M059J (cell line): Measurements from ENCODE around the gene SMIM10. TPM values are rescaled to one million over a fixed set of nuclear protein-coding genes. Genes with fewer than 3 reads are reported as not detected.
A peak's percentile ranks its signal among the peaks of the same experiment; 100 is the strongest.
"Not testable (repeated sequence)": the region's sequence is repeated elsewhere in the genome, so short reads cannot be mapped to it uniquely, and the experiment has no call there.

ENCODE experiments used
- DNase-seq: peaks from one replicate; pipeline ENCODE4 v3.0.0-alpha.2; 2012; ENCODE audit warnings: low read depth
- total RNA-seq: library from RNA; depleted of rRNA; stranded (reverse); fragments of >200 nt; shearing (Covaris generic); gene quantifications from 2 replicates; pipeline ENCODE4 v1.2.3, GENCODE V29; 2014; rRNA removed

Gene SMIM10
- total RNA-seq, 1 experiment from 2014 or later, result 12.6 TPM

DNA sequence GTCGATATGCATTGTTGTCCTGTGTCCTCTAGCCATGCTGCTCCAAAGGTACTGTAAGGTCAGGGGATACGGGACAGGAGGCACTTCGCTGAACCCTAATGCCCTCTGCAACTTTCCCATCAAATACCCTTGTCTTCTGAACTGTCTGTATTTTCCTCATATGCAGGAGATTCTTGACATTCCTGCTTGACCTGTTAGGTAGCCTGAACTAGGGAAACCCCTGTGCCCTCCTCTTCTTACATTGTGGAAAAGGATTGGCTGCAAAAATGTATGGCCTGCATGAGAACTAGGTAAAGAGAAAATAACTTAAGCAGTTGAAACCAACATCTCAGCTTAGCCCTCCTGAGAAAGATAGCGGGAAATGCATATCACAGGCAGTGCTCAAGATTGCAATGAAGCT lies 20.1 kb downstream of the SMIM10 start:
- no peak for DNase-seq

DNA sequence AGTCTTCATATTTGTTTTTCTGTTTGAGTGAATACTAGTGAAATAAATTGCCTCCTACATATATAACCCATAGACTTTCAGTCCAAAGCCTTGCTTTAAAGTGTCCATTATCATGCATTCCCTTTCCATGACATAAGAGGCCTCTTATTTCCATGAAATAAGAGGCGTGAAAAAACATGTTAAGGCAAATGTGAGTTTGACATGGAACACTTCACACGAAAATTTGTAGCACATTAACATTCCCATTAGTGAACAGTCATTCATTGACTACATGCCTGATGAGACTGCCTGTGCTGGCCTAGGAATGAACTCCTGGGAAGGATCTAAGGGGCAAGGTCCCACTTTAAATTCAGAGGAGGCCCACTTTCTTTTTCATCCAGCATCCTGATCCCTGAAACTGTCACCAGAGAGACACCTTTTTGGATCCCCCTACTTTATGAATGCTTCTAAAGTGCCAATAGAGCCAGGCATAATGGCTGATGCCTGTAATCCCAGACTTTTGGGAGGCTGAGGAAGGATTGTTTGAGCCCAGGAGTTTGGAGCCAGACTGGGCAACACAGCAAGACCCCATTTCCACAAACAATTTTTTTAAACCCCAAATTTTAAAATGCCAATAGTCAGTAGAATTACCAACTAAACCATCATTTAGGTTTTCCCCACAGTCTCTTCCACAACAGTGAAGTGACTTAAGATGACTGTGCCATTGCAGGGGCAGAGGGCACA lies 24.9 kb downstream of the SMIM10 start:
- DNase-seq, result no peak

DNA sequence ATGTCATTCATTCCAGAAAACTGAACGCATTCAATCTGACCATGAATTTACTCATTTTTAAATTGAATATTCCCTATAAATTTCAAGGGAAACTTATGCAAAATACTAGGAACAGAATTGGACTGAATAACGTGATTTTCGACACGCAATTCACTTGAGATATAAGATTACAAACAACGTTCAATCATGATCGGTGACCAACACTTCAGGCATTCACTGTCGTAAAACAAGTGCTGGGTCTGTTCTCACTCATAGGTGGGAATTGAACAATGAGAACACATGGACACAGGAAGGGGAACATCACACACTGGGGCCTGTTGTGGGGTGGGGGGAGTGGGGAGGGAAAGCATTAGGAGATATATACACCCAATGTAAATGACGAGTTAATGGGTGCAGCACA lies 29.1 kb downstream of the SMIM10 start:
- not testable (repeated sequence) for DNase-seq

DNA sequence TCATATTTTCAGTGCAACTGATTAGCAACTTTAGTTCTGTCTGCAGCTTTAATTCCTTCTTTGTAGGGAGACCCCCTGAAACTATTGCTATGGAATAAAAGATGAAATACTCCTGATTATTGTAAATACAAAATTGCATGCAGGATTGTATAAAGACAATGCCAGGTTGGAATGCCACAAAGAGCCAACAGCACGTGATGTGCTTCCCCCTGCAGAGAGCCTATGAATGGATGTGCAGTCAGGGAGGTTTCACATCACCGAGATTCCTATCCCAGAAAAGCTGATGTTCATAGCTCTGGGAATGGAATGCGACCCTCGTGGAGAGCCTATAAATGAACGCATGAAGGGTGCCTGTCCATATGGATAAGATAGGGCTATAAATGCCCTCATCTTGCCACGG lies 33.0 kb downstream of the SMIM10 start:
- DNase-seq, result not testable (repeated sequence)

DNA sequence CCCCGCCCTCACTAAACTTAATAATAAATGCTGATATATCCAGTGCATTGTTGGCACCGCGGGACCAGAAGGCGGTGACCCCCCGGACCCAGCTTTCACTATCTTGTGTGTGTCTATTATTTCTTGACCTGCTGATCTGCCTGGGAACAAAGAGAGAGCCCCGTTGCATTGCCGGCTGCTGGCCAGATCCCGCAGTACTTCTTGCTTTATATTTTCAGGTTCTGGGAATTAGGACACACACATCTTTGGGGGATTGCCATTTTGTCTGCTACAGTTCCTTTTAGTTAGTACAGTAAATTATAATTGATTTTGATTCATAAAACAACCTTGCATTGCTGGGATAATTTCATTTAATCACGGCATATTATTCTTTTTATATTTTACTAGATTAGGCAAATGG lies 33.7 kb downstream of the SMIM10 start:
- no peak for DNase-seq

DNA sequence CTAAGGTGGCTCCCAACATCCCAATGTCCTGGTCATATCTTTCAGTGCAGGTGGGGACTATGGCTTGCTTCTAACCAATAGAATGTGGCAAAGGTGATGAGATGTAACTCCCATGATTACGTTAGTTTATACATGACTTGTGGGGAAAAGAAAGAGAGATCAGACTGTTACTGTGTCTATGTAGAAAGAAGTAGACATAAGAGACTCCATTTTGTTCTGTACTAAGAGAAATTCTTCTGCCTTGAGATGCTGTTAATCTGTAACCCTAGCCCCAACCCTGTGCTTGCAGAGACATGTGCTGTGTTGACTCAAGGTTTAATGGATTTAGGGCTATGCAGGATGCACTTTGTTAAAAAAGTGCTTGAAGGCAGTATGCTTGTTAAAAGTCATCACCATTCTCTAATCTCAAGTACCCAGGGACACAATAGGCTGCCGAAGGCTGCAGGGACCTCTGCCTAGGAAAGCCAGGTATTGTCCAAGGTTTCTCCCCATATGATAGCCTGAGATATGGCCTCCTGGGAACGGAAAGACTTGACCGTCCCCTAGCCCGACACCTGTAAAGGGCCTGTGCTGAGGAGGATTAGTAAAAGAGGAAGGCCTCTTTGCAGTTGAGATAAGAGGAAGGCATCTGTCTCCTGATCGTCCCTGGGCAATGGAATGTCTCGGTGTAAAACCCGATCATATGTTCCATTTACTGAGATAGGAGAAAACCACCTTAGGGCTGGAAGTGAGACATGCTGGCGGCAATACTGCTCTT lies 39.6 kb downstream of the SMIM10 start:
- DNase-seq, result not testable (repeated sequence)

DNA sequence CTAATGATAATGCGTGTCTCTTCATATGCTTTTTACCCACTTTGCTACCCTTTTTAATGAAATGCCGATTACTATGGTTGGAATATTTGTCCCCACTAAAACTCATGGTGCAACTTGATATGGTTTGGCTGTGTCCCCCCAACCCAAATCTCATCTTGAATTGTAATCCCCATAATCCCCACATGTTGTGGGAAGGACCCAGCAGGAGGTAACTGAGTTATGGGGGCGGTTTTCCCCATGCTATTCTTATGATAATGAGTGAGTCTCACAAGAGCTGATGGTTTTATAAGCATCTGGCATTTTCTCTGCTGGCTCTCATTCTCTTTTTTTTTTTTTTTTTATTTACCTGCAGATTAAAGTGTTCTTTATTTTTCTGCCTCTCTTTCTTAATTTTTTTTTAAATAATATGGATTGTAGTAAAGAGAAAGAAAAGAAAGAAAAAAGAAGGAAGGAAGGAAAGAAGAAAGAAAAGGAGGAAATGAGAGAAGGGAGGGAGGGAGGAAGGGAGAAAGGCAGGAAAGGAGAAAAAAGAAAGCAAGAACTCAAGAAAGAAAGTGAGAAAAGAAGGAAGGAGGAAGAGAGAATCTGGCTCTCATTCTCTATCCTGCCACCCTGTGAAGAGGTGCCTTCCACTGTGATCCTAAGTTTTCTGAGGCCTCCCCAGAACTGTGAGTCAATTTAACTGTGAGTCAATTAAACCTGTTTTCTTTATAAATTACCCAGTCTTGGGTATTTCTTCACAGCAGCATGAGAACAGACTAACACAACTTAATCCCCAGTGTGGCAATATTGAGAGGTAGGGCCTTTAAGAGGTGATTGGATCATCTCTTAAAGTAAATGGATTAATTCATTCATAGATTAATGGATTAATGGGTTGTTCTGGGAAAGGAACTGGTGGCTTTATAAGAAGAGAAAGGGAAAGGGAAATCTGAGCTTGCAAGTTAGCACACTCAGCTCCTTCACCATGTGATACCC lies 50.6 kb downstream of the SMIM10 start:
- peak; percentile 12 for DNase-seq

Other genes starting within 250 kb of the SMIM10 start
- 55.5 and 77.5 TPM in 2 replicates for gene PABIR2, start 193.8 kb upstream of the SMIM10 start, total RNA-seq
- 181 and 188 TPM in 2 replicates for gene MOSPD1, start 75.7 kb upstream of the SMIM10 start, total RNA-seq
- 49.2 and 57.1 TPM in 2 replicates for gene RTL8B, start 31.6 kb downstream of the SMIM10 start, total RNA-seq
- gene RTL8C, start 41.4 kb downstream of the SMIM10 start, total RNA-seq, result 166 and 172 TPM in 2 replicates
- 40.3 and 51.3 TPM in 2 replicates for gene RTL8A, start 61.1 kb downstream of the SMIM10 start, total RNA-seq
- 0.37 and 0.39 TPM in 2 replicates for gene SMIM10L2B, start 107.7 kb downstream of the SMIM10 start, total RNA-seq
- gene ETDB, start 129.5 kb downstream of the SMIM10 start, total RNA-seq, result not detected in 2 replicates
- 0.25 TPM in 1 of 2 replicates, not detected in the other for gene CT55, start 180.4 kb downstream of the SMIM10 start, total RNA-seq